H1 (cell line): Measurements from ENCODE around the gene SSNA1. TPM values are rescaled to one million over a fixed set of nuclear protein-coding genes. Genes with fewer than 3 reads are reported as not detected.

ENCODE experiments used
- CTCF ChIA-PET: fragments of 300-600 bp; sonication (Branson Sonifier 250); formaldehyde crosslinking; loops from one replicate; lab custom pipeline; 2021; ENCODE audit not compliant: partially characterized antibody; lab: Charles Lee
- POLR2A ChIA-PET: fragments of 300-600 bp; sonication (Branson Sonifier 250); formaldehyde crosslinking; loops from one replicate; lab custom pipeline; 2021; ENCODE audit warnings: inconsistent platforms; ENCODE audit not compliant: partially characterized antibody; lab: Charles Lee
- DNase-seq, 2 experiments: peaks; one replicate each; pipeline versions ENCODE4 v3.0.0 to v3.0.0-alpha.2; 2010 to 2022; ENCODE audit warnings: low spot score in 2 of 2, low read depth in 1 of 2, mixed read lengths in 1 of 2
- FAIRE-seq: peaks from 2 replicates; lab custom pipeline; 2011; peaks lifted over from hg19 to GRCh38; lab: Jason Lieb, UNC
- H2AFZ ChIP-seq: 2 replicates; pipeline ENCODE4 v1.8.1; 2012; ENCODE audit warnings: low read length, inconsistent platforms
- H2AK5ac ChIP-seq: 2 replicates; pipeline ENCODE4 v1.6.1; 2013; ENCODE audit warnings: low read depth, low read length
- H2BK120ac ChIP-seq: replicated peaks from 2 replicates; pipeline ENCODE3; 2013; ENCODE audit warnings: low read depth, low read length, inconsistent platforms
- H2BK12ac ChIP-seq: 2 replicates; pipeline ENCODE4 v1.6.1; 2013; ENCODE audit warnings: low read depth, low read length
- H2BK15ac ChIP-seq: 2 replicates; pipeline ENCODE4 v1.6.1; 2013; ENCODE audit warnings: low read length
- H2BK20ac ChIP-seq: 2 replicates; pipeline ENCODE4 v1.6.1; 2013; ENCODE audit warnings: low read length
- H2BK5ac ChIP-seq: 2 replicates; pipeline ENCODE4 v1.6.1; 2013; ENCODE audit warnings: low read depth, low read length
- H3K14ac ChIP-seq: 2 replicates; pipeline ENCODE4 v1.6.1; 2013; ENCODE audit warnings: inconsistent platforms; ENCODE audit not compliant: insufficient read length
- H3K18ac ChIP-seq: 2 replicates; pipeline ENCODE4 v1.6.1; 2013; ENCODE audit warnings: low read length; ENCODE audit errors: extremely low read depth
- H3K23ac ChIP-seq: 2 replicates; pipeline ENCODE4 v1.6.1; 2013; ENCODE audit warnings: inconsistent platforms; ENCODE audit not compliant: insufficient read length
- H3K23me2 ChIP-seq: 2 replicates; pipeline ENCODE4 v1.6.1; 2013; ENCODE audit warnings: low read depth, low read length
- H3K27ac ChIP-seq: 2 replicates; pipeline ENCODE4 v1.6.1; 2011; ENCODE audit warnings: low read depth, low read length, inconsistent platforms
- H3K27me3 ChIP-seq, 4 experiments: replicated peaks in 1 of 4; 1 replicate in 1 of 4; 2 replicates in 3 of 4; pipeline versions ENCODE4 v1.6.1 to v1.8.1; 2011 to 2013; ENCODE audit warnings: low read length in 3 of 4, mild to moderate bottlenecking in 3 of 4, inconsistent platforms in 2 of 4, mixed read lengths in 2 of 4, moderate library complexity in 1 of 4; ENCODE audit not compliant: control insufficient read depth in 3 of 4, insufficient read depth in 3 of 4; ENCODE audit errors: extremely low read depth in 1 of 4
- H3K36me3 ChIP-seq, 4 experiments: 2 replicates each; pipeline versions ENCODE4 v1.6.1 to v1.8.1; 2011 to 2013; ENCODE audit warnings: mild to moderate bottlenecking in 4 of 4, low read length in 3 of 4, moderate library complexity in 2 of 4, control low read depth in 1 of 4, inconsistent platforms in 1 of 4; ENCODE audit not compliant: insufficient read depth in 4 of 4, control insufficient read depth in 2 of 4
- H3K4ac ChIP-seq: replicated peaks from 2 replicates; pipeline ENCODE3; 2013; ENCODE audit warnings: low read length, low read depth, mixed read lengths, inconsistent platforms; ENCODE audit not compliant: insufficient read length
- H3K4me1 ChIP-seq, 4 experiments: replicated peaks in 1 of 4; 1 replicate in 1 of 4; 2 replicates in 3 of 4; pipeline versions ENCODE4 v1.6.1 to v1.8.1; 2011 to 2013; ENCODE audit warnings: low read length in 3 of 4, inconsistent platforms in 2 of 4, mixed read lengths in 1 of 4; ENCODE audit not compliant: insufficient read depth in 4 of 4, control insufficient read depth in 3 of 4
- H3K4me2 ChIP-seq, 2 experiments: 2 replicates each; pipeline versions ENCODE4 v1.6.1 to v1.8.1; 2011 to 2013; ENCODE audit warnings: low read depth in 2 of 2, low read length in 2 of 2, control low read depth in 1 of 2, inconsistent platforms in 1 of 2, mild to moderate bottlenecking in 1 of 2; ENCODE audit not compliant: insufficient read depth in 1 of 2
- H3K4me3 ChIP-seq, 4 experiments: fragments of 200-600, 300-600 bp in 1 of 4; sonication (generic), shearing (Covaris generic), sonication (Bioruptor Twin) in 1 of 4; 2 replicates each; pipeline versions ENCODE4 v1.5.1 to v1.8.1; 2011 to 2016; ENCODE audit warnings: low read length in 4 of 4, low read depth in 3 of 4, control low read depth in 2 of 4, inconsistent platforms in 2 of 4, mild to moderate bottlenecking in 2 of 4, mixed read lengths in 1 of 4, moderate library complexity in 1 of 4; ENCODE audit not compliant: insufficient read depth in 2 of 4; ENCODE audit errors: extremely low read depth in 1 of 4
- H3K56ac ChIP-seq: replicated peaks from 2 replicates; pipeline ENCODE3; 2013; ENCODE audit warnings: low read depth, mild to moderate bottlenecking, mixed read lengths, low read length, inconsistent platforms; ENCODE audit not compliant: insufficient read length
- H3K79me1 ChIP-seq: 2 replicates; pipeline ENCODE4 v1.6.1; 2013; ENCODE audit warnings: low read depth, low read length, control low read depth
- H3K79me2 ChIP-seq, 2 experiments: 2 replicates each; pipeline versions ENCODE4 v1.6.1 to v1.8.1; 2012 to 2013; ENCODE audit warnings: low read length in 2 of 2, mild to moderate bottlenecking in 2 of 2, inconsistent platforms in 1 of 2; ENCODE audit not compliant: insufficient read depth in 2 of 2, control insufficient read depth in 1 of 2
- H3K9ac ChIP-seq, 4 experiments: replicated peaks in 1 of 4; 1 replicate in 1 of 4; 2 replicates in 3 of 4; pipeline versions ENCODE4 v1.6.1 to v1.8.1; 2011 to 2013; ENCODE audit warnings: low read depth in 3 of 4, low read length in 3 of 4, control low read depth in 2 of 4, mild to moderate bottlenecking in 2 of 4, moderate library complexity in 2 of 4, inconsistent platforms in 1 of 4; ENCODE audit errors: extremely low read depth in 1 of 4
- H3K9me3 ChIP-seq, 2 experiments: 2 replicates each; pipeline versions ENCODE4 v1.6.1 to v1.8.1; 2012 to 2013; ENCODE audit warnings: mild to moderate bottlenecking in 2 of 2, moderate library complexity in 2 of 2, control low read depth in 1 of 2, inconsistent platforms in 1 of 2, low read depth in 1 of 2, low read length in 1 of 2, mixed read lengths in 1 of 2; ENCODE audit not compliant: insufficient read depth in 2 of 2
- H4K20me1 ChIP-seq, 2 experiments: replicated peaks in 1 of 2; 2 replicates each; pipeline versions ENCODE3 to v1.8.1; 2011 to 2013; ENCODE audit warnings: inconsistent platforms in 2 of 2, low read length in 2 of 2, mild to moderate bottlenecking in 1 of 2; ENCODE audit not compliant: insufficient read depth in 2 of 2, control insufficient read depth in 1 of 2
- H4K5ac ChIP-seq: 2 replicates; pipeline ENCODE4 v1.6.1; 2013; ENCODE audit warnings: low read length, low read depth, mixed read lengths, inconsistent platforms; ENCODE audit not compliant: insufficient read length
- H4K8ac ChIP-seq: 2 replicates; pipeline ENCODE4 v1.8.0; 2013; ENCODE audit warnings: mild to moderate bottlenecking, moderate library complexity, low read length, inconsistent platforms; ENCODE audit not compliant: insufficient read depth; ENCODE audit errors: extremely low read depth
- H4K91ac ChIP-seq: replicated peaks from 2 replicates; pipeline ENCODE3; 2013; ENCODE audit warnings: low read length, mixed read lengths, inconsistent platforms; ENCODE audit not compliant: insufficient read length
- CREB1 ChIP-seq: IDR thresholded peaks from 2 replicates; pipeline ENCODE4 v1.6.1; 2012; ENCODE audit warnings: inconsistent platforms
- FOSL1 ChIP-seq: IDR thresholded peaks from 2 replicates; pipeline ENCODE4 v1.6.1; 2011; ENCODE audit warnings: mild to moderate bottlenecking, low read depth, low read length, moderate library complexity; ENCODE audit not compliant: insufficient read depth
- PHF8 ChIP-seq: fragments of 200-600 bp; sonication (generic); conservative IDR thresholded peaks from 2 replicates; pipeline ENCODE4 v1.7.1; 2012; ENCODE audit warnings: low read depth, mild to moderate bottlenecking, inconsistent platforms, low read length, moderate library complexity
- RAD21 ChIP-seq, 2 experiments: IDR thresholded peaks in 1 of 2; conservative IDR thresholded peaks in 1 of 2; 2 replicates each; pipeline ENCODE4 v1.6.1; 2011; ENCODE audit warnings: low read depth in 2 of 2, low read length in 2 of 2, improper control_type of control experiment in 1 of 2, inconsistent platforms in 1 of 2, mild to moderate bottlenecking in 1 of 2, moderate library complexity in 1 of 2
- RBBP5 ChIP-seq: IDR thresholded peaks from 2 replicates; pipeline ENCODE4 v1.7.1; 2012; ENCODE audit warnings: low read depth, mild to moderate bottlenecking, inconsistent platforms, low read length, moderate library complexity, borderline replicate concordance
- SIRT6 ChIP-seq: IDR thresholded peaks from one replicate; pipeline ENCODE4 v1.7.1; 2012; ENCODE audit warnings: low read length, inconsistent platforms
- TCF12 ChIP-seq: IDR thresholded peaks from 2 replicates; pipeline ENCODE4 v1.6.1; 2011; ENCODE audit warnings: low read depth, mild to moderate bottlenecking, low read length
- WGBS, 2 experiments: shearing (Covaris generic) in 1 of 2; methylation state at CpG; one replicate each; pipeline versions ENCODE4 v1.1.6 to v1.1.7; 2013 to 2015; ENCODE audit warnings: low lambda C conversion rate in 2 of 2, mixed read lengths in 2 of 2, inconsistent platforms in 1 of 2, low coverage in 1 of 2, missing lambda C conversion rate in 1 of 2; ENCODE audit not compliant: insufficient replicate concordance in 2 of 2, insufficient coverage in 1 of 2, insufficient read length in 1 of 2; ENCODE audit errors: extremely low coverage in 1 of 2, missing lambda C conversion rate in 1 of 2; 5-methylcytosine and 5-hydroxymethylcytosine counted together
- polyA plus RNA-seq, 7 experiments: library from polyadenylated mRNA; depleted of rRNA in 3 of 7; stranded (reverse) in 5 of 7; unstranded in 2 of 7; fragments of >200 nt in 5 of 7; fragments of 200-250 nt in 2 of 7; gene quantifications; 1 replicate in 5 of 7; 2 replicates in 1 of 7; 4 replicates in 1 of 7; pipeline versions ENCODE4 v1.2.1 to v1.2.3, GENCODE V29; 2011 to 2013; ENCODE audit warnings: missing spikeins in 2 of 7, mixed read lengths in 2 of 7
- total RNA-seq: library from RNA; stranded (reverse); fragmentation: NEBNext Ultra II Directional; extraction: Animal tissue kit (Norgen Biotek cat#: 25700); gene quantifications from 2 replicates; pipeline ENCODE4 v1.2.1, GENCODE V29; 2021
- TF ChIP-seq, protein P1 (sequence below), 3 experiments: IDR thresholded peaks; 1 replicate in 2 of 3; 2 replicates in 1 of 3; pipeline versions ENCODE4 v1.5.1 to v1.6.1; 2011; ENCODE audit warnings: low read length in 3 of 3, mild to moderate bottlenecking in 3 of 3, inconsistent platforms in 2 of 3, low read depth in 1 of 3, moderate library complexity in 1 of 3; ENCODE audit not compliant: insufficient read depth in 1 of 3; ENCODE audit errors: control extremely low read depth in 1 of 3

Gene SSNA1
- total and polyA plus RNA-seq, 2 of the 8 experiments (the other 6 are each of a cell fraction or from before 2014, with no cell fraction given), result 87.3 to 157 TPM

GRCh38 chr9:137236238-137236935, 47.9 kb downstream of the SSNA1 start:
- no peak overlapping the region for H2BK15ac ChIP-seq
- DNase-seq (peak; percentile 59 to 96), FAIRE-seq (no peak)
- no peaks in the 10 kb centered on the region for H3K27me3 ChIP-seq
- H3K79me2 ChIP-seq, result peaks cover 0 to 7% of the 10 kb centered on the region in 2 experiments; a peak in 1 of 4 replicates
- peak overlapping the region in 1 of 2 experiments; percentile 66; a peak in 2 of 4 replicates for H3K4me2 ChIP-seq
- H3K18ac ChIP-seq, result no peak overlapping the region
- 31% methylated on average over 18 of the region's 31 CpGs; no CpG with 5 or more reads in 1 of the 2 experiments for WGBS, 2 experiments
- H3K23ac ChIP-seq, result no peak overlapping the region
- H2BK5ac ChIP-seq, result peak overlapping the region; percentile 30; the same call in 1 of the 2 replicates
- no peak overlapping the region for H3K56ac ChIP-seq
- no peak overlapping the region for H3K27ac ChIP-seq
- ChIA-PET POLR2A (interaction anchor here (1.0 to 69.9 kb wide), 5 partner anchors 1 to 181 kb away, joined by 3 to 1462 read pairs (median 4); partner anchors contain the start of genes CYSRT1, NDOR1, NELFB and RNF208), CTCF (interaction anchor here (0.6 to 20.2 kb wide), 46 partner anchors 10 to 338 kb away, joined by 3 to 204 read pairs (median 5); partner anchors contain the start of genes ANAPC2, CYSRT1, LRRC26 and NELFB)
- no peak overlapping the region for H2AFZ ChIP-seq
- no peaks in the 10 kb centered on the region for H3K36me3 ChIP-seq
- H3K4me1 ChIP-seq, result peaks cover 0 to 12% (median 8%) of the 10 kb centered on the region in 4 experiments; a peak in 6 of 7 replicates
- H4K5ac ChIP-seq, result peak overlapping the region; percentile 59
- peaks cover 6 to 8% of the 10 kb centered on the region in 2 experiments for H4K20me1 ChIP-seq
- H4K8ac ChIP-seq, result peak overlapping the region; percentile 86
- no peak overlapping the region for H2AK5ac ChIP-seq
- no peak overlapping the region for H3K14ac ChIP-seq
- no peaks in the 10 kb centered on the region for H3K79me1 ChIP-seq
- H2BK20ac ChIP-seq, result no peak overlapping the region
- H3K9me3 ChIP-seq, result no peaks in the 10 kb centered on the region
- no peak overlapping the region for H2BK120ac ChIP-seq
- peaks cover 5% of the 10 kb centered on the region; the same call in 1 of the 2 replicates for H3K23me2 ChIP-seq
- 0 out of 8 replicates have a peak overlapping the region, but pooled peaks of 1 of the 4 experiments have one; percentile 25 for H3K4me3 ChIP-seq
- no peak overlapping the region for H3K9ac ChIP-seq
- no peak overlapping the region for H2BK12ac ChIP-seq
- no peak overlapping the region for H3K4ac ChIP-seq
- H4K91ac ChIP-seq, result no peak overlapping the region
- TF ChIP-seq TCF12 (no peak), CREB1 (peak; percentile 26; the same call in 1 of the 2 replicates), SIRT6 (no peak), FOSL1 (no peak), PHF8 (no peak), RBBP5 (no peak), RAD21 (IDR thresholded peaks at IDR 0.05 in 1 of 2, conservative IDR thresholded peaks at IDR 0.05 in 1 of 2; ENCODE audit: low read depth in 2 of 2, low read length in 2 of 2) (peak; percentile 72 to 82)
- TF ChIP-seq, protein P1, sequence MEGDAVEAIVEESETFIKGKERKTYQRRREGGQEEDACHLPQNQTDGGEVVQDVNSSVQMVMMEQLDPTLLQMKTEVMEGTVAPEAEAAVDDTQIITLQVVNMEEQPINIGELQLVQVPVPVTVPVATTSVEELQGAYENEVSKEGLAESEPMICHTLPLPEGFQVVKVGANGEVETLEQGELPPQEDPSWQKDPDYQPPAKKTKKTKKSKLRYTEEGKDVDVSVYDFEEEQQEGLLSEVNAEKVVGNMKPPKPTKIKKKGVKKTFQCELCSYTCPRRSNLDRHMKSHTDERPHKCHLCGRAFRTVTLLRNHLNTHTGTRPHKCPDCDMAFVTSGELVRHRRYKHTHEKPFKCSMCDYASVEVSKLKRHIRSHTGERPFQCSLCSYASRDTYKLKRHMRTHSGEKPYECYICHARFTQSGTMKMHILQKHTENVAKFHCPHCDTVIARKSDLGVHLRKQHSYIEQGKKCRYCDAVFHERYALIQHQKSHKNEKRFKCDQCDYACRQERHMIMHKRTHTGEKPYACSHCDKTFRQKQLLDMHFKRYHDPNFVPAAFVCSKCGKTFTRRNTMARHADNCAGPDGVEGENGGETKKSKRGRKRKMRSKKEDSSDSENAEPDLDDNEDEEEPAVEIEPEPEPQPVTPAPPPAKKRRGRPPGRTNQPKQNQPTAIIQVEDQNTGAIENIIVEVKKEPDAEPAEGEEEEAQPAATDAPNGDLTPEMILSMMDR (IDR thresholded peaks at IDR 0.05; ENCODE audit: control extremely low read depth in 1 of 3, insufficient read depth in 1 of 3, low read depth in 1 of 3, low read length in 3 of 3), result peak in 2 of 3 experiments; percentile 95 to 99; a peak in 3 of 4 replicates
